Loucy (cell line): ENCODE data around the gene TNPO3.

Source experiments
- H2AFZ ChIP-seq: fragments of 200-600 bp; sonication (generic); 2 replicates; pipeline ENCODE4 v1.6.0; 2016; ENCODE audit warnings: antibody characterized with exemption, mild to moderate bottlenecking, low read length, moderate library complexity
- H3F3A ChIP-seq: fragments of 200-600 bp; 2 replicates; pipeline ENCODE4 v1.6.0; 2016; ENCODE audit warnings: antibody characterized with exemption, low read depth, mild to moderate bottlenecking
- H3K27me3 ChIP-seq: fragments of 200-600 bp; sonication (generic); 2 replicates; pipeline ENCODE4 v1.6.1; 2014; ENCODE audit warnings: low read length, mild to moderate bottlenecking; ENCODE audit not compliant: insufficient read depth, poor library complexity, severe bottlenecking
- H3K36me3 ChIP-seq: fragments of 200-600 bp; sonication (generic); 2 replicates; pipeline ENCODE4 v1.6.1; 2016; ENCODE audit warnings: low read length; ENCODE audit not compliant: insufficient read depth
- H3K4me1 ChIP-seq: fragments of 200-600 bp; sonication (generic); 2 replicates; pipeline ENCODE4 v1.5.1; 2014; ENCODE audit warnings: low read length, mild to moderate bottlenecking; ENCODE audit not compliant: insufficient read depth, poor library complexity, severe bottlenecking
- H3K4me2 ChIP-seq: fragments of 200-600 bp; sonication (generic); 2 replicates; pipeline ENCODE4 v1.6.0; 2014; ENCODE audit warnings: antibody characterized with exemption, low read length, low read depth, mild to moderate bottlenecking; ENCODE audit not compliant: poor library complexity, severe bottlenecking
- H3K4me3 ChIP-seq: fragments of 200-600 bp; sonication (generic); 2 replicates; pipeline ENCODE4 v1.5.1; 2014; ENCODE audit warnings: low read length, mild to moderate bottlenecking, mixed read lengths; ENCODE audit not compliant: poor library complexity, severe bottlenecking
- H3K79me2 ChIP-seq: fragments of 200-600 bp; sonication (generic); 2 replicates; pipeline ENCODE4 v1.6.1; 2014; ENCODE audit warnings: low read length; ENCODE audit not compliant: insufficient read depth
- H3K9ac ChIP-seq: fragments of 200-600 bp; sonication (generic); 2 replicates; pipeline ENCODE4 v1.6.0; 2014; ENCODE audit warnings: mild to moderate bottlenecking, low read depth, low read length, moderate library complexity; ENCODE audit not compliant: poor library complexity, severe bottlenecking
- H3K9me2 ChIP-seq: fragments of 200-600 bp; sonication (generic); replicated peaks from 2 replicates; pipeline ENCODE4 v1.6.1; 2016; ENCODE audit warnings: low read depth, low read length, mixed read lengths
- H3K9me3 ChIP-seq: fragments of 200-600 bp; sonication (generic); 2 replicates; pipeline ENCODE4 v1.6.1; 2014; ENCODE audit warnings: mild to moderate bottlenecking, antibody characterized with exemption, low read length, low read depth; ENCODE audit not compliant: insufficient read depth
- H4K20me1 ChIP-seq: fragments of 200-600 bp; sonication (generic); 2 replicates; pipeline ENCODE4 v1.6.0; 2014; ENCODE audit warnings: antibody characterized with exemption, low read length, mild to moderate bottlenecking; ENCODE audit not compliant: insufficient read depth, poor library complexity, severe bottlenecking
- EZH2phosphoT487 ChIP-seq: fragments of 200-600 bp; IDR thresholded peaks from 2 replicates; pipeline ENCODE4 v1.6.1; 2018; ENCODE audit warnings: antibody characterized with exemption, mild to moderate bottlenecking, moderate library complexity, borderline replicate concordance
- TF ChIP-seq, protein P1 (sequence below): fragments of 200-600 bp; sonication (generic); conservative IDR thresholded peaks from 2 replicates; pipeline ENCODE4 v1.5.1; 2014; ENCODE audit warnings: mild to moderate bottlenecking, antibody characterized with exemption, low read length

The TNPO3 gene

DNA sequence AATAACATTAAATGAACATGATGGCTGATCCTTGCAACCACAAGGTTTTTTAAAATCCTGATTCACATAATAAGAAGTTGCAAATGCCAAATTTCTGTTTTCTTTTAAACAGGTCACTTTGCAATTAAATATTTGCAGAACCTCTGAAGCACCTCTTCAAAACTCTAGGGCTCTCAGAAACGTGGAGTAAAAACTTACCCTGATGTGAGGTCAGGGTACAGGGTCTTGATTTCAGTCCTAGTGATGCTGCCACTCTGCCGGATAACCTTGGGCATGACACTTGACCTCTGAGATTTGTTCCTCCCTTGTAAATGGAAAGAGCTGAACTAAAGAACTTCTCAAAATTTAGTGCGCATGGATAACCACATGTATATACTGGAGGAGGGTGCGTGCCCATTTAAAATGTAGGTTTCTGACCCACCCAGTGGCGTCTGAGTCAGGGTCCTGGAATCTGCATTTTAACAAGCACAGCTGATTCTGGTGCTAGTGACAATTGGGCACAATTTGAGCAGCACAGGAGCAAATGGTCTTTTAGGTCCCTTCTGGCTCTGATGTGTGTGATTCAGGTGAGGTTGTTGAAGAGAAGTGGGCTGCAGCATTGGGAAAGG, 35.5 kb upstream of the TNPO3 start:
- Histone ChIP-seq H3K9me3 (no peaks in the 10 kb centered on the region), H3K4me1 (peaks cover 5% of the 10 kb centered on the region), H2AFZ (no peak overlapping the region), H4K20me1 (no peaks in the 10 kb centered on the region), H3K79me2 (no peaks in the 10 kb centered on the region), H3F3A (no peaks in the 10 kb centered on the region), H3K9me2 (no peaks in the 10 kb centered on the region), H3K27me3 (no peaks in the 10 kb centered on the region), H3K4me3 (no peak overlapping the region), H3K9ac (no peak overlapping the region), H3K4me2 (no peak overlapping the region), H3K36me3 (no peaks in the 10 kb centered on the region)
- TF ChIP-seq EZH2phosphoT487, result no peak
- TF ChIP-seq, protein P1, sequence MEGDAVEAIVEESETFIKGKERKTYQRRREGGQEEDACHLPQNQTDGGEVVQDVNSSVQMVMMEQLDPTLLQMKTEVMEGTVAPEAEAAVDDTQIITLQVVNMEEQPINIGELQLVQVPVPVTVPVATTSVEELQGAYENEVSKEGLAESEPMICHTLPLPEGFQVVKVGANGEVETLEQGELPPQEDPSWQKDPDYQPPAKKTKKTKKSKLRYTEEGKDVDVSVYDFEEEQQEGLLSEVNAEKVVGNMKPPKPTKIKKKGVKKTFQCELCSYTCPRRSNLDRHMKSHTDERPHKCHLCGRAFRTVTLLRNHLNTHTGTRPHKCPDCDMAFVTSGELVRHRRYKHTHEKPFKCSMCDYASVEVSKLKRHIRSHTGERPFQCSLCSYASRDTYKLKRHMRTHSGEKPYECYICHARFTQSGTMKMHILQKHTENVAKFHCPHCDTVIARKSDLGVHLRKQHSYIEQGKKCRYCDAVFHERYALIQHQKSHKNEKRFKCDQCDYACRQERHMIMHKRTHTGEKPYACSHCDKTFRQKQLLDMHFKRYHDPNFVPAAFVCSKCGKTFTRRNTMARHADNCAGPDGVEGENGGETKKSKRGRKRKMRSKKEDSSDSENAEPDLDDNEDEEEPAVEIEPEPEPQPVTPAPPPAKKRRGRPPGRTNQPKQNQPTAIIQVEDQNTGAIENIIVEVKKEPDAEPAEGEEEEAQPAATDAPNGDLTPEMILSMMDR, result no peak

DNA sequence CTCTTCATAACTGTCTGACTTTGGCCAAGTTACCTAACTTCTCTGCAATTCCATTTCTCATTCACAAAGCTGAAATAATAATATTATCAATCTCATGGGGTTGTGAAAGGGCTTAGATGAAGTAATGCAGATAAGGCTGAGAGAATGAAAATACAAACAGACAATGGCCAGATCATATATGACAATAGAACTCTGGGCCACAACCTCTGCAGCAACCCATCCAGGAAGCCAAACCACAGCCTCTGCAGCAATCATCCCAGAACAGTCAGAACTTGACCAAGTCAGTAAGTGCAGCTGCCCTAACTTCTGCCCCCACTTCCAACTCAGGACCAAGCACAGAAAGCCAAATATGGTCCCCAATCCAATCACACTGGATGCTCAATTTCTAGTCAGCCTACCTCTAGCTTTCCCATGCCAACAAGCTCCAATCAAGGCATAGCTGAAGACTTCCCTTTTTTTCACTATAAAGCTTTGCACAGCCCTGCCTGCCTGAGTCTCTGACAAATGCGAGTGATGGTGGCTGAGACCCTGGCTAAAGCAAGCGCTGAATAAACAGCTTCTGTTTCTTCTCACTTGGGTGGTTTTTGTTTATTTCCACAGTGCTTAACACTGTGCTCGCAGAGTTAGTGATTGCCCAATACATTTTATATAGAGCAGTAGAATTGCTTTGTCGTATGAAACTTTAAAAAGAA, 34.8 kb upstream of the TNPO3 start:
- Histone ChIP-seq H3K79me2 (no peaks in the 10 kb centered on the region), H3K9me3 (no peaks in the 10 kb centered on the region), H4K20me1 (no peaks in the 10 kb centered on the region), H3K36me3 (no peaks in the 10 kb centered on the region), H3K4me3 (no peak overlapping the region), H3K4me1 (peaks cover 5% of the 10 kb centered on the region), H2AFZ (peak overlapping the region; percentile 27; the same call in 1 of the 2 replicates), H3K9me2 (no peaks in the 10 kb centered on the region), H3K9ac (no peak overlapping the region), H3K27me3 (no peaks in the 10 kb centered on the region), H3K4me2 (peak overlapping the region; percentile 10), H3F3A (no peaks in the 10 kb centered on the region)
- no peak for TF ChIP-seq EZH2phosphoT487
- TF ChIP-seq, protein P1, result no peak

DNA sequence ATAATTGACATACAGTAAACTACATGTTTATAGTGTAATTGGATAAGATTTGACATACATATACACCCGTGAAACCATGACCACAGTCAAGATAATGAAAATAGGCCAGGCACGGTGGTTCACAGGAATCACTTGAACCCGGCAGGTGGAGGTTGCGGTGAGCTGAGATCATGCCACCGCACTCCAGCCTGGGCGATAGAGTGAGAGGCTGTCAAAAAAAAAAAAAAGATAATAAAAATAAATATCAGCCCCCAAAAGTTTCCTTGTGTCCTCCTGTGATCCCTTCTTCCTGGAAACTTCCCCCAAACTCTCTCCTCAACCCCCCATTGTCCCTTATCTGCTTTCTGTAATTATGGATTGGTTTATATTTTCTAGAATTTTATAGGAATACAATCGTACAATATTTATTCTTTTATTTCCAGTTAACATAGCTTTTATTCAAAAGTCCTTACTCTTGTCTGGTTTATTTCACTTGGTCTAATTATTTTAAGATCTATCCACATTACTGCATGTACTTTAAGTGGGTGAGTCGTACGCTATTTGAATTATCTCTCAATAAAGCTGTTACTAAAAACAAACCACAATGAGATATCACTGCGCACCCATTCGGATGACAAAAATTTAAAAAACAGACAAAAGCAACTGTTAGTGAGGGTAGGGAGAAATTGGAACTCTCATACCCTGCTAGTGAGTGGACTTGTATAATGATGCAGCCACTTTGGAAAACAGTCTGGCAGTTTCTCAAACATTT, 30.1 kb upstream of the TNPO3 start:
- Histone ChIP-seq H3K4me2 (no peak overlapping the region), H2AFZ (no peak overlapping the region), H3K4me1 (peaks cover 5% of the 10 kb centered on the region), H3K27me3 (no peaks in the 10 kb centered on the region), H3K9me3 (no peaks in the 10 kb centered on the region), H3K36me3 (no peaks in the 10 kb centered on the region), H3K9ac (no peak overlapping the region), H3K9me2 (no peaks in the 10 kb centered on the region), H4K20me1 (no peaks in the 10 kb centered on the region), H3F3A (no peaks in the 10 kb centered on the region), H3K79me2 (no peaks in the 10 kb centered on the region), H3K4me3 (no peak overlapping the region)
- no peak for TF ChIP-seq EZH2phosphoT487
- TF ChIP-seq, protein P1, result no peak
